Cardiac fibroblast (primary cell): ENCODE data around the gene PTPRN2.

ENCODE experiments used
- DNase-seq, 2 donors: peaks; one replicate each; pipeline versions ENCODE4 v3.0.0 to v3.0.0-alpha.2; 2010; ENCODE audit warnings: low read depth in 2 of 2
- H3K4me3 ChIP-seq, 2 donors: replicated peaks in 1 of 2; 1 replicate in 1 of 2; 2 replicates in 1 of 2; pipeline ENCODE4 v1.5.1; 2011; ENCODE audit warnings: low read depth in 2 of 2, low read length in 2 of 2, mild to moderate bottlenecking in 2 of 2, moderate library complexity in 1 of 2
- CTCF ChIP-seq: IDR thresholded peaks from one replicate; pipeline ENCODE4 v1.5.1; 2011; ENCODE audit warnings: low read depth, mild to moderate bottlenecking, low read length, inconsistent platforms

Gene PTPRN2

GRCh38 chr7:158237672-158238335 lies 349.8 kb downstream of the PTPRN2 start:
- no peak overlapping the region for H3K4me3 ChIP-seq
- DNase-seq = no peak
- TF ChIP-seq CTCF = no peak

GRCh38 chr7:158236400-158236799 lies 351.2 kb downstream of the PTPRN2 start:
- DNase-seq = no peak
- TF ChIP-seq CTCF = no peak
- H3K4me3 ChIP-seq = no peak overlapping the region

- no peak for TF ChIP-seq CTCF
- H3K4me3 ChIP-seq = no peak overlapping the region
- DNase-seq = no peak
Observed at GRCh38 chr7:158235862-158236261, 351.8 kb downstream of the PTPRN2 start.

GRCh38 chr7:158229945-158230344 lies 357.7 kb downstream of the PTPRN2 start:
- H3K4me3 ChIP-seq = no peak overlapping the region
- TF ChIP-seq CTCF = no peak
- no peak for DNase-seq

GRCh38 chr7:158228986-158229385 lies 358.6 kb downstream of the PTPRN2 start:
- no peak overlapping the region for H3K4me3 ChIP-seq
- no peak for TF ChIP-seq CTCF
- DNase-seq = no peak

GRCh38 chr7:158228131-158228530 lies 359.5 kb downstream of the PTPRN2 start:
- DNase-seq = no peak
- TF ChIP-seq CTCF = no peak

More at GRCh38 chr7:158228131-158228530, 359.5 kb downstream of the PTPRN2 start:
- H3K4me3 ChIP-seq = no peak overlapping the region
